ENCODE measurements around the gene GPA33.

The GPA33 gene, protein sequence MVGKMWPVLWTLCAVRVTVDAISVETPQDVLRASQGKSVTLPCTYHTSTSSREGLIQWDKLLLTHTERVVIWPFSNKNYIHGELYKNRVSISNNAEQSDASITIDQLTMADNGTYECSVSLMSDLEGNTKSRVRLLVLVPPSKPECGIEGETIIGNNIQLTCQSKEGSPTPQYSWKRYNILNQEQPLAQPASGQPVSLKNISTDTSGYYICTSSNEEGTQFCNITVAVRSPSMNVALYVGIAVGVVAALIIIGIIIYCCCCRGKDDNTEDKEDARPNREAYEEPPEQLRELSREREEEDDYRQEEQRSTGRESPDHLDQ

DNA sequence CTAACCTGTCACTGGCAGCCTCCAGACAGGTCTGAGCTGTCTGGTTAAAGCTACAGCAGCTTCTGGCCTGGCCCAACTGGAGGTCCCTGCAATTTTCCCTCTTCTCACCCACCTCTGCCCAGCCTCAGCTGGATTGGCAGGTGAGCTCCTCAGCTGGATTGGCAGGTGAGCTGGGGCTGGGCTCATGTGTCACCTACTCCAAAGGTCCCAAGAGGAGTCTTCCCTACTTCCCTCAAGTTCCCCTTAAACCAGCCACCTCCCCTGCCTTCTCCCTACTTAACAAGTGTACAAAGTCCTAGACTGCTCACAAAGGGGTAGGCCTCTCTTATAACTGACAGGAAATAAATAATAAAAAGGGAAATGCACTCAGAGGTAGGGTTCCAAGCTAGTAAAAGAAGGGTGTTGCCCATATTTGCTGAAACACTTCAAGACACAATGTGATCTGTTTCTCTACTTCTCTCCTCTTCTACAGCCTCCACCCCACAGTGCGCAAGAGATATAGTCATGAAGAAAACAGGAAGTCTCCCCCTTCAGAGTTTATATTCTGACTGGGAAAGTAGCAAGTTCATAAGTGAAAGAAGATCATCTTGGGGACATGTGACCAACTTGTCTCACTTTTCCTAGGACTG, at the start of gene GPA33:
Gene GPA33, minus strand, starts transcription at position 64 of the 629 bp plus-strand sequence. CDS start 90 bp downstream, outside the sequence.
- peak; percentile 67 for DNase-seq (ENCODE audit: low spot score)

DNA sequence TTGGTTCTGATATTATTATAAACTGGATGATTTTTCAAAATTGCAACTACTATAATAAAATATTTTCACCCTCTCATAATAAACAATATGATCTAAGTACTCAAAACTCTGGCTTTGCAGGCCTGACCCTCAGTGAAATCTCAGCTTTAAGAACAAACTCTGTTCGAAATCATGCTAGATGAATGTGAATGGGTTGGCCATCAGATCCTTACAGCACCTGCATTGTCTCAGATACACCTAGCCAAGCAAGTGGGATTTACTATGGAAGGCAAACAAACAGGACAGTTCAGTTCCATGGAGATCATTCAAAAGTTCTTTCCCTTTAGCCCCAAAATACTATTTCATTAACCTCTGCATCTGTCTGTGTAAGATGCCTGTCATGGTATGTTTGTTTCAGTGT, 48.5 kb upstream of the GPA33 start:
- no peak for DNase-seq (ENCODE audit: low spot score)

DNA sequence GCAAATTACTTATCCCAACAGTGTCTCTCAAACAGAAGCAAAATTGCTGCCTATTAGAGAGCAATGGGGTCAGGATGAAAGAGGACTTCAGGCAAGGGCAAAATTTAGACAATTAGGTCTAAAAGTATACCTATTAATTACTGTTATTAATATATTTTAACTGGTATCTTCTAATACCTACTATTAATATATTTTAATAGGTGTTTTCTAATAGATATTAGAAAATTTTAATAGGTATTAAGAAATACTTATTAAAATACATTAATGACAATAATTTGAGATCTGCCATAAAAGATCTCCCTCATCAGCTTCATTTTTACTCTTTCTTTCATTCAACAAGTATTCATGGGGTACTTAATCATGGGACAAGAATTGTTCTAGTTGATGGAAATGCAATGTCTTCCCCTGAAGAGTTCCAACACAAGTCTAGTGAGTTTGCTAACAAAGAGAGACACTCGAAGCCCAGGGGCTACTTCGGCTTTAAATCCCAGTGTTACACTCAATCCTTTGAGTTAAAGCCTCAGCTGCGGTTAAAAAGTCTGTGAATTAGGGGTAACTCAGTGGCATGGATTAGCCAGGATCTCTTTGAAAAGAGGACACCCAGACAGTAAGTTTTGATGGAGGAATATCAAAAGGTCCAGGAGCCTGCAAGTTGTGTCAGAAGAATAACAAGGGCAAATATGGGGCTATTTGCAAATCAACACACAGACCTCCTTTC, 47.8 kb upstream of the GPA33 start:
- no peak for DNase-seq (ENCODE audit: low spot score)

DNA sequence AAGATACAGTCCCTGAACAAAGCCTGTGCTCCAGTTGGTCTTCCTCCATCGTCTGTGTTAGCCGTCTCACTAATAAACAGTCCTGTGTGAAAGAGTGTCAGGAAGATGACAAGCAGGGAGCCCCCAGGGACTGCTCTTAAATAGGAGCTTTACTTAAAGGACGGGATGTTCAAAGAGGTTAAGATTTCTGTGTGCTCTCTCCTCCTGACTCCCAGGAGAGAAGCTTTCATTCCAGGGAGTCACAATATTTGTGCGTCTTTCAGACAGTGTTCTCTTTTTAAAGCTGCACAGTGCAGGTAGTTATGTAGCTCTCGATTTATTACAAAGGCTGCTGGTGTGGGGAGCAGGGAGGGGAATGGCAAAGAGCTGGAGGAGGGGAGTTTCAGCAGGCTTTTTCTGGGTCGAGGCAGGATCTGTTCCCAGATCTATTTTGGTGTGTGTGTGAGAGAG, 47.2 kb upstream of the GPA33 start:
- DNase-seq (ENCODE audit: low spot score), result no peak

DNA sequence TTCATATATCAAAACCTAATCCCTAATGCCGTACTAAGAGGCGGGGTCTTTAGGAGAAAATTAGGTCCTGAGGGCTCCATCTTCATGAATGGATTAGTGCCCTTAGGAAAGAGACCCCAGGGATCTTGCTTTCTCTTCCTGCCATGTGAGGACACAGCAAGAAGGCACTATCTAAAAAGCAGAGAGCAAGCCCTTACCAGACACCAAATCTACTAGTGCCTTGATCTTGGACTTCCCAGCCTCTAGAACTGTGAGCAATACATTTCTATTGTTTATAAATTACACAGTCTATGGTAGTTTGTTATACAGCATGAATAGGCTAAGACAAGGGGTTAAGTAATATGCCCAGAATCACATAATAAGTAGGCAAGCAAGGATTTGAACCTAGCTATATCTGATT, 46.6 kb upstream of the GPA33 start:
- DNase-seq (ENCODE audit: low spot score), result no peak

DNA sequence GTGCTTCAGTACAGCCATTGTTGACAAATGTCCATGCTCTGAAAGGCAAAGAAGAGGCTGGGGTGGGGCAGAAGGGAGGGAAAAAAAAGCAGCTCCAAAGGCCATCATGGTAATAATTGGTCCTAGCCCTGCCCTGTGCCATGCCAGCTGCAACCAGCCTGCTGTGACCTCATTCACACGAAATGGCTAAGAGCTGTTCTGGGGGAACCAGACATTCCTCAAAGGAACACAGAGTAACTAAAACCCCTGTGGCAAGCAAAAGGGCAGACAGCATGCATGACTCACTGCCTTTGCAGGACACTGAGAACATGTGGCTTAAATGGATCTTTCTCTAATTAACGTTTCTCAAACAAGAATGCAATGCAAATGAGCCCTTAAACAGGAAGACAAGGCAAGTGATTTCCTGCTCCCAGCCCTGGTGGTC, 46.0 kb upstream of the GPA33 start:
- no peak for DNase-seq (ENCODE audit: low spot score)

DNA sequence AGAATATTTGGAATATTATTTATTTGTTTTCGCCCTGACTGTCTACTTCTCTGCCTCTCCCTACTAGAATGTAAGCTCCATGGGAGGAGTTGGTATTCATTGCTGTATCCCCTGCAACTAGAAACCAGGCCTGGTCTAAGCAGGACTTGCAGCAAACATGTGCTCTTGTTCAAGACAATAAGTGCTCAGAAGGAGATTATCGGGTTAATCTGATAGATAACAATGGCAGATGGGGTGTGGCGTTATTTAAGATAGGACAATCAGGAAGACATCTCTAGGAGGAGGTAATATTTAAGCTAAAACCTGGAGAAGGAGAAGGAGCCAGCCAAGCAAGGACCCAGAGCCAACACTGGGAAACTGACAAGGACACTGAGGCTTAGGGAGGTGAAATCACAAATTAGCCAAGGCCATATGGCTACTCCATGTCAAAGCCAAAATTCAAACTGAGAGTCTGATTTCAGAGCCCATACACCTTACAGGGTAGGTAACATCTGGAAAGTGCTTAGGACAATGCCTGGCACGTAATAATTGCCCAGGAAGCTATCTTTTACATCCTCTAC, 45.2 kb upstream of the GPA33 start:
- DNase-seq (ENCODE audit: low spot score), result no peak

DNA sequence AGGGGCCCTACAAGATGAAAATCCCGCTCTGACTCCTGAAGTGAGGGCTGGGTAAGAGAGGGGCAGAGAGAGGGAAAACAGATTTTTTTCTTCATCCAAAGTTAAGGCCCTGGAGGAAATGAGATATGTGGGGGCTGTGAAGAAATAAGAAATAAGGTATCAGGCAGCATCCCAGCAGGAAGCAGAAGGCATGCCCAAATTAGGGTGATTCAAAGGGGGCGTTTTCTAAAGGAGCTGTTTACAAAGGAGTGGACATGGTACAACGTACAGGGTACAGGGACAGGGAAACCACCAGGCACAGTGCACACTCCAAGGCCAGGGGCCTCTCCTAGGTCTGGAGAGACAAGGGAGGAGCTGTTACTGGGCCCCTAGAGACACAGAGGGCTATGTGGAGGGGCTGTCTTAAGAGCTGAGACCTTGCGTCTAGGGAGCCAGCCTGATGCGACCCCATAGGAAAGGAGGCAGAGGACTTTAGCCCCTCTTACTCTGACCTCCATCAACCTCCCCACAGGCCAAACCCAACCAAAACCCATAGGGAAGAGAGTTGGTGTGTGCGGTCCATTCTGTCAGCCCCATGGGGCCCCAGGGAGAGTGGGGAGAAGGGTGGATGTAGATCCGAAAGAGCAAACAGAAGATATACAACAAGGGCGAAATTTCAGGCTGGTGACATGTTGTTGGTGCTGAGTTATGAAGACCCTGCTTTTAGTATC, 42.3 kb upstream of the GPA33 start:
- no peak for DNase-seq (ENCODE audit: low spot score)

DNA sequence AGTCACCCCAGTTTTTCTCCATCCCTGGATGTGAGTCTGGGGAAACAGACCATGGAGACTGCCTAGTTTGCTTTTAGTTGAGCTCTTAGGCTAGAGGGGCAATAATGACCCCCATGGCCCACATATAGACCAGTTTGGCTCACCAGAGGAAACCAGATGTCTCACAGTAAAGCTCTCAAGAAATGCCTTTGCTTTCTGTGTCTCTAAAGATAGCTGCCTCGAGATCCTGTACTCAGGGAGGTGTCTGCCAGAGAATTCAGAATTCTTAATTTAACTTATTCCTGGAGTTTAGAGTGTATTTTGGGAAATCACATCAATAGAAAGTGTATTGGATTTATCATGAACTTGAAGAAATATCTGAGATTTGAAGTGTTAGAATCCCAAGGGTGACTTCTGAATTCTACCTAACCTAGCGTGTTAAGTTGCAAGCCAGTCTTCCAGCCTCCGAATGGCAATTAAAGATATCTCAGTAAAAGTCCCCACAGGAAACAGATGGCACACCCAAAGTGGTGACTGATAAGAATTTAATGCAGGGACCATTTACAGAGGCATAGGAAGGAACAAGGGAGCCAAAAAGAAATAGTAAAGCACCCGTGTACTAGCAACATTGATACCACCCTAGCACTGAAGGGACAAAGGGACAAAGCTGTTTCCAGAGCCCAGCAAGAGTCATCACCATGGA, 40.8 kb upstream of the GPA33 start:
- no peak for DNase-seq (ENCODE audit: low spot score)

DNA sequence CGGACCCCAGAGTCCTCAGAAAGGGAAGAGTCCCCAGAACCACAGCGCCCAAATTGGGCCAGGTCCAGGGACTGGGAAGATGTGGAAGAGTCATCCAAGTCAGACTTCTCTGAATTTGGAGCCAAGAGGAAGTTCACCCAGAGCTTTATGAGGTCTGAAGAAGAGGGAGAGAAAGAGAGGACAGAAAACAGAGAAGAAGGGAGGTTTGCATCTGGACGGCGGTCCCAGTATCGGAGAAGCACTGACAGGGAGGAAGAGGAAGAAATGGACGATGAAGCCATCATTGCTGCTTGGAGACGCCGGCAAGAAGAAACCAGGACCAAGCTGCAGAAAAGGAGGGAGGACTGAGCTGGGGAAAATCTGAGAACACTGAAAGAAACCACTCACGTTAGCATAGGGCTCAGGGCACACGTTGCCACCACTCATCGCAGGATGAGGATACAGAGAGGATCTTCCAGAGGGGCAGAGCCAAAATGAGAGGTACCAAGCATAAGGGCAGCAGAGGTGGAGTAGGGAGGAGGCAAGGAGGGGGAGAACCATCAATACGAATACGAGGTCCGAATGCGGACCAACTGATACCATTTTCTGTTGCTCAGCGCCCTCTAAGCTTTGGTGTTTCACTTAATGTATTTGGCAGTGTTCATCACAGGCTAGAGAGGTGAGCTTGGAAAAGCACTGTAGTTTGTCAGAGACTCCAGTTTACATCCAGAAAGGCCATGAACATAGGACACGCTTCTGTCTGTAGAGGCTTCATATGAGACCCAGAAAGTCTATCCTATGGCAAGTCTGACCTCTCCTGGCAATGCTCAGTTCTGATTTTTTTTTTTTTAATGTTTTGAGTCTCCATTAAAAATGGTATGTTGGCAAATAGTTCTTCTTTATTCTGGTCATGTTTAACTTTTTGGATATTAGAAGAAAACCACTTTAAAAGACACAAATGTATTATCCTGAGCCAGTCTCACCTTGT, 38.4 kb upstream of the GPA33 start:
- DNase-seq (ENCODE audit: low spot score), result no peak

DNA sequence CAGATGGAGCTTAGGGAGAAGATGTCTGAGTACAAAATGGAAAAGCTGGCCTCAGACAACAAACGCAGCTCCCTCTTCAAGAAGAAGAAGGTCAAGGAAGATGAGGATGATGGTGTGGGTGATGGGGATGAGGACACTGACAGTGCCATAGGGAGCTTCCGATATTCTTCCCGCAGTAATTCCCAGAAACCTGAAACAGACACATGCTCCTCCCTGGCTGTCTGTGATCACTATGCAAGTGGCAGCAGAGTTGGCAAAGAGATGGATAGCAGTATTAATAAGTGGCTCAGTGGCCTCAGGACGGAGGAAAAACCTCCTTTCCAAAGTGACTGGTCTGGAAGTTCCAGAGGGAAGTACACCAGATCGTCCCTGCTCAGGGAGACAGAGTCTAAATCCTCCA, 37.5 kb upstream of the GPA33 start:
- no peak for DNase-seq (ENCODE audit: low spot score)

DNA sequence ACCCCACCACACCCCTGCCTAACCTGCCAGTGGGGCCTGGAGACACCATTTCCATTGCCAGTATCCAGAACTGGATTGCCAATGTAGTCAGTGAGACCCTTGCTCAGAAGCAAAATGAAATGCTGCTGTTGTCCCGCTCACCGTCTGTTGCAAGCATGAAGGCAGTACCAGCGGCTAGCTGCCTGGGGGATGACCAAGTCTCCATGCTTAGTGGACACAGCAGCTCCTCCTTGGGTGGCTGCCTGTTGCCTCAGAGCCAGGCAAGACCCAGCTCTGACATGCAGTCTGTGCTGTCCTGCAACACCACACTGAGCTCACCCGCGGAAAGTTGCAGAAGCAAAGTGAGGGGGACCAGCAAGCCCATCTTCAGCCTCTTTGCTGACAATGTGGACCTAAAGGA, 37.1 kb upstream of the GPA33 start:
- DNase-seq (ENCODE audit: low spot score), result no peak

DNA sequence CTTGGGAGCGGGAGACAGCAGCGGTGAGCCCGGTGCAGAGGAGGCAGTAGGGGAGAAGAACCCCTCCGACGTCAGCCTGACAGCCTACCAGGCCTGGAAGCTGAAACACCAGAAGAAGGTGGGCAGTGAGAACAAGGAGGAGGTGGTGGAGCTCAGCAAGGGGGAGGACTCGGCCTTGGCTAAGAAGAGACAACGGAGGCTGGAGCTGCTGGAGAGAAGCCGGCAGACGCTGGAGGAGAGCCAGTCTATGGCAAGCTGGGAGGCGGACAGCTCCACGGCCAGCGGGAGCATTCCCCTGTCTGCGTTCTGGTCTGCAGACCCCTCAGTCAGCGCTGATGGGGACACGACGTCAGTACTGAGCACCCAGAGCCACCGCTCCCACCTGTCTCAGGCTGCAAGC, 36.6 kb upstream of the GPA33 start:
- DNase-seq (ENCODE audit: low spot score), result no peak

DNA sequence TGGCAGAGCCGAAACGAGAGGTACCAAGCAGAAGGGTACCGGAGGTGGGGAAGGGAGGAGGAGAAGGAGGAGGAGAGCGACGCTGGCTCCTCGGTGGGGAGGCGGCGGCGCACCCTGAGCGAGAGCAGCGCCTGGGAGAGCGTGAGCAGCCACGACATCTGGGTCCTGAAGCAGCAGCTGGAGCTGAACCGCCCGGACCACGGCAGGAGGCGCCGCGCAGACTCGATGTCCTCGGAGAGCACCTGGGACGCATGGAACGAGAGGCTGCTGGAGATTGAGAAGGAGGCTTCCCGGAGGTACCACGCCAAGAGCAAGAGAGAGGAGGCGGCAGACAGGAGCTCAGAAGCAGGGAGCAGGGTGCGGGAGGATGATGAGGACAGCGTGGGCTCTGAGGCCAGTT, 36.1 kb upstream of the GPA33 start:
- DNase-seq (ENCODE audit: low spot score), result no peak

DNA sequence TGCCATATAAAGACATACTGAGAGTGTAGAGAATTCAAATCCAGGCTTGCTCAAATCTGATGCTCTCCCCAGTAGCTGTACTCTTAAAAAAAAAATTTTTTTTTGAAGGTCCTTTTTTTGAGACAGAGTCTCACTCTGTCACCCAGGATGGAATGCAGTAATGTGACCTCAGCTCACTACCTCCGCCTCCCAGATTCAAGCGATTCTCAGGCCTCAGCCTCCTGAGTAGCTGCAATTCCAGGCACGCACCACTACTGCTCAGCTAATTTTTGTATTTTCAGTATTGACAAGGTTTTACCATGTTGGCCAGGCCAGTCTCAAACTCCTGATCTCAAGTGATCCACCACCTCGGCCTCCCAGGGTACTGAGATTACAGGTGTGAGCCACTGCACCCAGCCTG, 32.4 kb upstream of the GPA33 start:
- no peak for DNase-seq (ENCODE audit: low spot score)

DNA sequence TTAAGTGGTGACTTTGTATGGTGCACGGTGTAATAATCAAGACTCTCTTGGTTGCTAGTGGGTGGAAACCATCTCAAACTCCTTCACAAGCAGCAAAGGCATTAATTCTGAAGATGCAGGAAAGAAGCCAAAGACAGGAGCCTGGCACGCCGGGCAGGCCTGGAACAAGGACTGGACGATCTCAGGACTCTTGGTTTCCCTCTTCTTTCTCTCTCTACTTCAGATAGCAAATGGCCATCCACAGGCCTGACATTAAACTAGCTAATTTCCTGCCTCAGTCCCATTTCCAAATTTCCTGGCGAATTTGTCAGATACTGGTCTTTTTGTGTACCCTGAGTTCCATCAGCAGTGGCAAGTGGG, 31.9 kb upstream of the GPA33 start:
- no peak for DNase-seq (ENCODE audit: low spot score)

DNA sequence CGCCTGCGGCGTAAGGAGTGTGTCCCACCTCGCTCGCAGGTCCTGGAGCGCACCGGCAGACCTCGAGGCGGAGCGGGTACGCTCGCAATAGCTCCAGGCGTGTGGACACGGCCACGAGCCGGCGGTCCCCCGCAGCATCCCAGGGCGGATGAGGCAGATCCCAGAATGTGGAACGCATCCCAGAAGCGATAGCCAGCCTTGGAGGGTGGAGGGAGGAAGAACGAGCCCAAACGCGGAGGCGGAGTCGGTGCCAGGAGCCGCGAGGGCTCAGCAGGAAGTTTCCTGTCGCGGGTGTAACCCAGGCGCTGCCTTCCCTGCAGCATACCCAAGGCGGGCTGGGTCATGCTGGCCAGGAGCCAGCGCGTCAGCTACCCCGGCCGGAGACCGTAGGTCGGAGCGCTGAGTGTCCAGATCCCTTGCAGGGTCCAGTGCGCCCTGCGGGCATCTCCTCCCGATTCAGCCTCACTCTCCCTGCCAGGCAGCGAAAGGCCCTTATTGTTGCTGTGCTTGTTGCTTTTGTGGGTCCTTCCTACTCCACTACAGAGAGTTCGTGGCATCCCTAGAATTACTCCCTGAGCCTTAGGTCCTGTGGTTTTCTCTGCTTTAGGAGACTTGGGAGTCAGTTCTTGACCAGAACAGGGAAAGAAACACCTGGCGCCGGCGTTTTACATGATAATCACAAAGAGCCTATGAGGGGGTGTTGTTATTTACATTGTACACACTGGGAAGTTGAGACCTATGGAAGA, 31.4 kb upstream of the GPA33 start:
- peak; percentile 32 for DNase-seq (ENCODE audit: low spot score)

DNA sequence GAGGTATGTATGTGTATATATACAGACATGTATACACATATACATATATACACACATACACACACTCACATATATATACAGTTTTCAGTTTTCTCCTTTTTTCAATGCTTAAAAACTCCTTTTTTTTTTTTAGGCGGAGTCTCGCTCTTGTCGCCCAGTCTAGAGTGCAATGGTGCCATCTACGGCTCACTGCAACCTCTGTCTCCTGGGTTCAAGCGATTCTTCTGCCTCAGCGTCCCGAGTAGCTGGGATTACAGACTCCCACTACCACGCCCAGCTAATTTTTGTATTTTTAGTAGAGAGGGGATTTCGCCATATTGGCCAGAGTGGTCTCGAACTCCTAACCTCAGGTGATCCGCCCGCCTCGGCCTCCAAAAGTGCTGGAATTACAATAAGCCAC, 30.7 kb upstream of the GPA33 start:
- peak; percentile 32 for DNase-seq (ENCODE audit: low spot score)

DNA sequence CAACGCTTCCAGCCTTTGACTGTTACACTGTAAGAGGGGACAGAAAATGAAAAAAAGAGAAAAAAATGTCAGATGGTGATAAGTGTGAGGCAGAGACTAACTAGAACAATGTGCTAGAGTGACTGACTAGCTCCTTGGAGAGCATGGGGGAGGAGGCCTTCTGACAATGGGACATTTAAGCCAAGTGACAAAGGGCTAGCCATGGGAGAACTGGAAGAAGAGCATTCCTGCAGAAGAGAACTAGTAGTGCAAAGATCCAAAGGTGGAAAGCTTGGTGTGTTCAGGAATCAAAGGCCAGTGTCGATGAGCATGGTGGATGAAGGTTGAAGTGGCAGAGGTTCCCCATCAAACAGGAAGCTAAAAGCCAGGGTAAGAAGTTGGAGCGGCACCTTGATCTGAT, 29.5 kb upstream of the GPA33 start:
- no peak for DNase-seq (ENCODE audit: low spot score)

DNA sequence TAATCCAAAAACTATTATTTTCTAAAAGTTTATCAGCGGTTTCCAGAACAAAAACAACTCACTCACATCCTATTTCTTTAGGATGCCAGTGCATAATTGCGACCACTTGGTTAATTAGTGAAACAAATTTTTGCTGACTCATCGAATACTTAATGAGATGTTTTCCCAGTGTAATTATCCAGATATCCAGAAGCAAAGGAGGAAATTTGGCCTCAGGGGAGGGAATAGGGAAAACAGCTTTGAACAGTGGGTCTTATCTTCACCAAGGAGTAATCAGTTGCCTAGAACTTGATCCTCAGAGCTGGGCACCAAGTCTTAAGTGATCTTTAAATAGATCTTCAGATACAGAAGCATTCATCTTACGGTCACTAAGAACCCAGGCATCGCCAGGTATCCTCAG, 28.0 kb upstream of the GPA33 start:
- no peak for DNase-seq (ENCODE audit: low spot score)

Data from CD4-positive, alpha-beta T cell treated with Interleukin-6 at 100 ng/mL for 8 hours (primary cell).